Smooth muscle cell (in vitro differentiated cells): ENCODE data around the gene SLC9C1. TPM values are rescaled to one million over a fixed set of nuclear protein-coding genes. Genes with fewer than 3 reads are reported as not detected.
A peak's percentile ranks its signal among the peaks of the same experiment; 100 is the strongest.

ENCODE experiments used
- DNase-seq: peaks from one replicate; lab custom pipeline; 2025; ENCODE audit not compliant: unreplicated experiment; lab: John Stamatoyannopoulos, UW
- H2AFZ ChIP-seq: fragments of 200-600 bp; sonication (generic); 2 replicates; pipeline ENCODE4 v1.6.0; 2016; ENCODE audit warnings: antibody characterized with exemption, low read depth, mild to moderate bottlenecking
- H3F3A ChIP-seq: fragments of 200-600 bp; sonication (generic); 2 replicates; pipeline ENCODE4 v1.6.0; 2017; ENCODE audit warnings: antibody characterized with exemption, low read depth
- H3K27ac ChIP-seq: fragments of 200-600 bp; sonication (generic); 2 replicates; pipeline ENCODE4 v1.5.1; 2016; ENCODE audit warnings: low read depth, mild to moderate bottlenecking
- H3K27me3 ChIP-seq: fragments of 200-600 bp; sonication (generic); 2 replicates; pipeline ENCODE4 v1.6.1; 2016; ENCODE audit warnings: low read depth, mild to moderate bottlenecking
- H3K36me3 ChIP-seq: fragments of 200-600 bp; sonication (generic); 2 replicates; pipeline ENCODE4 v1.5.1; 2016; ENCODE audit warnings: low read depth
- H3K4me1 ChIP-seq: fragments of 200-600 bp; sonication (generic); 2 replicates; pipeline ENCODE4 v1.5.1; 2016; ENCODE audit warnings: low read depth
- H3K4me2 ChIP-seq: fragments of 200-600 bp; sonication (generic); 2 replicates; pipeline ENCODE4 v1.6.0; 2016; ENCODE audit warnings: mild to moderate bottlenecking
- H3K4me3 ChIP-seq: fragments of 200-600 bp; sonication (generic); 2 replicates; pipeline ENCODE4 v1.5.1; 2016; ENCODE audit warnings: mild to moderate bottlenecking
- H3K79me2 ChIP-seq: fragments of 200-600 bp; sonication (generic); 2 replicates; pipeline ENCODE4 v1.6.0; 2016; ENCODE audit warnings: low read depth, mild to moderate bottlenecking
- H3K9ac ChIP-seq: fragments of 200-600 bp; sonication (generic); 2 replicates; pipeline ENCODE4 v1.6.0; 2016; ENCODE audit warnings: low read depth
- H3K9me3 ChIP-seq: fragments of 200-600 bp; sonication (generic); replicated peaks from 2 replicates; pipeline ENCODE4 v1.5.1; 2016; ENCODE audit warnings: low read depth
- H4K20me1 ChIP-seq: fragments of 200-600 bp; sonication (generic); 2 replicates; pipeline ENCODE4 v1.6.0; 2016; ENCODE audit warnings: low read depth
- CTCF ChIP-seq: fragments of 200-600 bp; sonication (generic); IDR thresholded peaks from 2 replicates; pipeline ENCODE4 v1.5.1; 2017; ENCODE audit warnings: borderline replicate concordance, mild to moderate bottlenecking, antibody characterized with exemption; ENCODE audit not compliant: insufficient read depth, poor library complexity, severe bottlenecking
- WGBS: methylation state at CpG from one replicate; pipeline ENCODE4 v1.1.7; 2016; ENCODE audit warnings: low lambda C conversion rate; 5-methylcytosine and 5-hydroxymethylcytosine counted together
- polyA plus RNA-seq: library from polyadenylated mRNA; unstranded; fragments of >200 nt; fragmentation: Nextera tagmentation; extraction: Ambion mirVana; gene quantifications from 2 replicates; pipeline ENCODE4 v1.2.1, GENCODE V29; 2016
- total RNA-seq: library from RNA; depleted of rRNA; stranded (reverse); fragments of >200 nt; gene quantifications from 2 replicates; pipeline ENCODE4 v1.2.3, GENCODE V29; 2014

SLC9C1 gene
- total and polyA plus RNA-seq, 2 experiments from 2014 or later: not detected

GRCh38 chr3:112331851-112332250 lies 37.8 kb upstream of the SLC9C1 start:
- H3K4me2 ChIP-seq: no peak overlapping the region
- H3K27me3 ChIP-seq: no peaks in the 10 kb centered on the region
- H3F3A ChIP-seq: no peaks in the 10 kb centered on the region
- no peak overlapping the region for H2AFZ ChIP-seq
- no peaks in the 10 kb centered on the region for H3K36me3 ChIP-seq
- H3K4me1 ChIP-seq: peaks cover 7% of the 10 kb centered on the region
- no peaks in the 10 kb centered on the region for H3K79me2 ChIP-seq
- no peak overlapping the region for H3K9ac ChIP-seq
- H4K20me1 ChIP-seq: no peaks in the 10 kb centered on the region
- H3K4me3 ChIP-seq: no peak overlapping the region
- no peak overlapping the region for H3K27ac ChIP-seq
- no peak for TF ChIP-seq CTCF
- no peaks in the 10 kb centered on the region for H3K9me3 ChIP-seq
- WGBS: 95% methylated on average over 3 of the region's 4 CpGs
- DNase-seq: no peak

GRCh38 chr3:112327371-112327951 lies 33.4 kb upstream of the SLC9C1 start:
- peaks cover under 1% of the 10 kb centered on the region for H3K4me1 ChIP-seq
- no peak overlapping the region for H2AFZ ChIP-seq
- no peaks in the 10 kb centered on the region for H3K27me3 ChIP-seq
- no peak overlapping the region for H3K9ac ChIP-seq
- no peaks in the 10 kb centered on the region for H3K9me3 ChIP-seq
- H3F3A ChIP-seq: no peaks in the 10 kb centered on the region
- 26% methylated on average over 2 of the region's 2 CpGs for WGBS
- no peaks in the 10 kb centered on the region for H3K79me2 ChIP-seq
- no peaks in the 10 kb centered on the region for H3K36me3 ChIP-seq
- H3K4me3 ChIP-seq: no peak overlapping the region
- DNase-seq: no peak
- H4K20me1 ChIP-seq: no peaks in the 10 kb centered on the region
- TF ChIP-seq CTCF: peak; percentile 65
- no peak overlapping the region for H3K4me2 ChIP-seq
- H3K27ac ChIP-seq: no peak overlapping the region

GRCh38 chr3:112321867-112322652 lies 28.0 kb upstream of the SLC9C1 start:
- no peak for TF ChIP-seq CTCF

GRCh38 chr3:112320691-112321090 lies 26.7 kb upstream of the SLC9C1 start:
- 88% methylated on average over 1 of the region's 1 CpG for WGBS
- Histone ChIP-seq H3K4me2 (no peak overlapping the region), H3K36me3 (no peaks in the 10 kb centered on the region), H3F3A (no peaks in the 10 kb centered on the region), H3K27ac (no peak overlapping the region), H3K4me1 (peaks cover 26% of the 10 kb centered on the region), H3K79me2 (no peaks in the 10 kb centered on the region), H3K9me3 (no peaks in the 10 kb centered on the region), H2AFZ (no peak overlapping the region), H4K20me1 (no peaks in the 10 kb centered on the region), H3K4me3 (no peak overlapping the region), H3K9ac (no peak overlapping the region), H3K27me3 (no peaks in the 10 kb centered on the region)
- TF ChIP-seq CTCF: no peak
- DNase-seq: no peak

More at GRCh38 chr3:112321867-112322652, 28.0 kb upstream of the SLC9C1 start:
- Histone ChIP-seq H3K4me1 (peaks cover 26% of the 10 kb centered on the region), H3K27ac (no peak overlapping the region), H3K9me3 (no peaks in the 10 kb centered on the region), H3K27me3 (no peaks in the 10 kb centered on the region), H3K4me2 (no peak overlapping the region), H3K36me3 (no peaks in the 10 kb centered on the region), H2AFZ (peak overlapping the region; percentile 41), H3F3A (no peaks in the 10 kb centered on the region), H4K20me1 (no peaks in the 10 kb centered on the region), H3K4me3 (peak overlapping the region; percentile 29), H3K9ac (no peak overlapping the region), H3K79me2 (no peaks in the 10 kb centered on the region)
- DNase-seq: no peak
- WGBS: 33% methylated on average over 5 of the region's 5 CpGs
